Parathyroid adenoma (tissue), 2 donors: ENCODE data around the gene PSMF1.

Experiments used
- H2AFZ ChIP-seq: fragments of 300-600 bp; sonication (generic); one replicate; pipeline ENCODE4 v1.7.0; 2017; ENCODE audit warnings: antibody characterized with exemption, mild to moderate bottlenecking
- H3K27ac ChIP-seq: fragments of 300-600 bp; sonication (generic); one replicate; pipeline ENCODE4 v1.7.0; 2017
- H3K27me3 ChIP-seq: fragments of 300-600 bp; sonication (generic); one replicate; pipeline ENCODE4 v1.7.0; 2017; ENCODE audit warnings: low read length; ENCODE audit not compliant: control insufficient read depth, insufficient read depth
- H3K36me3 ChIP-seq: fragments of 300-600 bp; sonication (generic); one replicate; pipeline ENCODE4 v1.7.0; 2017; ENCODE audit warnings: low read length; ENCODE audit not compliant: control insufficient read depth, insufficient read depth
- H3K4me1 ChIP-seq: fragments of 300-600 bp; sonication (generic); one replicate; pipeline ENCODE4 v1.7.0; 2017; ENCODE audit warnings: control low read depth
- H3K4me2 ChIP-seq: fragments of 300-600 bp; sonication (generic); one replicate; pipeline ENCODE4 v1.7.0; 2017; ENCODE audit warnings: low read length
- H3K4me3 ChIP-seq: fragments of 300-600 bp; sonication (generic); one replicate; pipeline ENCODE4 v1.7.0; 2017; ENCODE audit warnings: low read depth, low read length
- H3K79me2 ChIP-seq: fragments of 300-600 bp; sonication (generic); one replicate; pipeline ENCODE4 v1.7.0; 2017; ENCODE audit warnings: control low read depth
- H3K9ac ChIP-seq: fragments of 300-600 bp; sonication (generic); one replicate; pipeline ENCODE4 v1.7.0; 2017; ENCODE audit warnings: mild to moderate bottlenecking
- H3K9me3 ChIP-seq: fragments of 300-600 bp; sonication (generic); one replicate; pipeline ENCODE4 v1.7.0; 2017; ENCODE audit warnings: low read length; ENCODE audit not compliant: control insufficient read depth
- CTCF ChIP-seq: fragments of 300-600 bp; sonication (generic); IDR thresholded peaks from one replicate; pipeline ENCODE4 v1.7.0; 2017; ENCODE audit warnings: antibody characterized with exemption, mild to moderate bottlenecking
- donor health status: primary hyperparathyroidism.

The PSMF1 gene

GRCh38 chr20:1209447-1210387 is 91.3 kb downstream of the PSMF1 start:
- no peaks in the 10 kb centered on the region for H3K9me3 ChIP-seq
- H3K36me3 ChIP-seq: no peaks in the 10 kb centered on the region
- no peaks in the 10 kb centered on the region for H3K27me3 ChIP-seq
- no peak for TF ChIP-seq CTCF
- no peak overlapping the region for H3K9ac ChIP-seq
- H3K4me2 ChIP-seq: no peak overlapping the region
- no peak overlapping the region for H2AFZ ChIP-seq
- H3K79me2 ChIP-seq: no peaks in the 10 kb centered on the region
- no peak overlapping the region for H3K27ac ChIP-seq
- no peak overlapping the region for H3K4me3 ChIP-seq
- H3K4me1 ChIP-seq: no peaks in the 10 kb centered on the region

GRCh38 chr20:1210501-1210900 is 92.1 kb downstream of the PSMF1 start:
- Histone ChIP-seq H3K9ac (no peak overlapping the region), H3K4me1 (no peaks in the 10 kb centered on the region), H2AFZ (no peak overlapping the region), H3K9me3 (no peaks in the 10 kb centered on the region), H3K79me2 (no peaks in the 10 kb centered on the region), H3K4me2 (no peak overlapping the region), H3K4me3 (no peak overlapping the region), H3K27me3 (no peaks in the 10 kb centered on the region), H3K27ac (no peak overlapping the region), H3K36me3 (no peaks in the 10 kb centered on the region)
- TF ChIP-seq CTCF: no peak

- H3K79me2 ChIP-seq: no peaks in the 10 kb centered on the region
- H3K4me2 ChIP-seq: no peak overlapping the region
- H2AFZ ChIP-seq: no peak overlapping the region
- H3K27ac ChIP-seq: no peak overlapping the region
- H3K27me3 ChIP-seq: no peaks in the 10 kb centered on the region
- H3K9me3 ChIP-seq: no peaks in the 10 kb centered on the region
- no peak overlapping the region for H3K9ac ChIP-seq
- no peak overlapping the region for H3K4me3 ChIP-seq
- no peaks in the 10 kb centered on the region for H3K4me1 ChIP-seq
- H3K36me3 ChIP-seq: no peaks in the 10 kb centered on the region
- TF ChIP-seq CTCF: no peak
These were observed 93.6 kb downstream of the PSMF1 start for GRCh38 chr20:1212023-1212422.

- peak overlapping the region; percentile 25 for H3K4me2 ChIP-seq
- H3K27me3 ChIP-seq: no peaks in the 10 kb centered on the region
- H3K9ac ChIP-seq: no peak overlapping the region
- no peaks in the 10 kb centered on the region for H3K9me3 ChIP-seq
- H2AFZ ChIP-seq: peak overlapping the region; percentile 69
- TF ChIP-seq CTCF: peak; percentile 69
- no peak overlapping the region for H3K4me3 ChIP-seq
- H3K79me2 ChIP-seq: no peaks in the 10 kb centered on the region
- no peaks in the 10 kb centered on the region for H3K36me3 ChIP-seq
- H3K27ac ChIP-seq: no peak overlapping the region
- H3K4me1 ChIP-seq: no peaks in the 10 kb centered on the region
These were observed 94.4 kb downstream of the PSMF1 start for GRCh38 chr20:1212607-1213396.
